ENCODE data around the gene DCTPP1. TPM values are rescaled to one million over a fixed set of nuclear protein-coding genes. Genes with fewer than 3 reads are reported as not detected.
A peak's percentile ranks its signal among the peaks of the same experiment; 100 is the strongest.

Gene DCTPP1
- total and polyA plus RNA-seq, 2 of the 13 experiments (the other 11 are each of a cell fraction or from before 2014, with no cell fraction given) = 54.8 to 74.4 TPM

GRCh38 chr16:30401768-30402425, 27.9 kb downstream of the DCTPP1 start (continued):
- no peak for TF ChIP-seq BCL3 (CRISPR knock-in tag; IDR thresholded peaks at IDR 0.05)
- TF ChIP-seq GFI1 (CRISPR knock-in tag; IDR thresholded peaks at IDR 0.05; ENCODE audit: borderline replicate concordance) = no peak
- TF ChIP-seq PCBP2 (optimal IDR thresholded peaks at IDR 0.05; ENCODE audit: low read depth, low read length, poor library complexity, severe bottlenecking) = no peak
- no peak for TF ChIP-seq ISX (CRISPR knock-in tag; conservative IDR thresholded peaks at IDR 0.05)
- peak; percentile 69; the same call in 1 of the 2 replicates for TF ChIP-seq ZKSCAN5 (CRISPR knock-in tag; IDR thresholded peaks at IDR 0.05)
- TF ChIP-seq, protein P1, sequence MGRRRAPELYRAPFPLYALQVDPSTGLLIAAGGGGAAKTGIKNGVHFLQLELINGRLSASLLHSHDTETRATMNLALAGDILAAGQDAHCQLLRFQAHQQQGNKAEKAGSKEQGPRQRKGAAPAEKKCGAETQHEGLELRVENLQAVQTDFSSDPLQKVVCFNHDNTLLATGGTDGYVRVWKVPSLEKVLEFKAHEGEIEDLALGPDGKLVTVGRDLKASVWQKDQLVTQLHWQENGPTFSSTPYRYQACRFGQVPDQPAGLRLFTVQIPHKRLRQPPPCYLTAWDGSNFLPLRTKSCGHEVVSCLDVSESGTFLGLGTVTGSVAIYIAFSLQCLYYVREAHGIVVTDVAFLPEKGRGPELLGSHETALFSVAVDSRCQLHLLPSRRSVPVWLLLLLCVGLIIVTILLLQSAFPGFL (CRISPR knock-in tag; IDR thresholded peaks at IDR 0.05) = no peak
- no peak; the same call in 1 of the 2 replicates for TF ChIP-seq ZNF558 (CRISPR knock-in tag; IDR thresholded peaks at IDR 0.05; ENCODE audit: borderline replicate concordance)
- 0 out of 2 replicates have a peak, but pooled peaks have one; percentile 56 for TF ChIP-seq ZMYM4 (CRISPR knock-in tag; IDR thresholded peaks at IDR 0.05)
- peak; percentile 53; the same call in 1 of the 2 replicates for TF ChIP-seq CREM (IDR thresholded peaks at IDR 0.05)
- TF ChIP-seq CREM (CRISPR knock-in tag; IDR thresholded peaks at IDR 0.05) = no peak
- no peak for TF ChIP-seq ZNF83 (CRISPR knock-in tag; IDR thresholded peaks at IDR 0.05; ENCODE audit: borderline replicate concordance)
- no peak for TF ChIP-seq ZNF879 (CRISPR knock-in tag; IDR thresholded peaks at IDR 0.05)
- 0 out of 2 replicates have a peak, but pooled peaks have one; percentile 67 for TF ChIP-seq ZNF816 (CRISPR knock-in tag; IDR thresholded peaks at IDR 0.05; ENCODE audit: borderline replicate concordance)
- TF ChIP-seq ZNF530 (CRISPR knock-in tag; IDR thresholded peaks at IDR 0.05; ENCODE audit: low read depth) = no peak
- no peak for TF ChIP-seq SP140L (CRISPR knock-in tag; IDR thresholded peaks at IDR 0.05; ENCODE audit: borderline replicate concordance)
- peak; percentile 91 for TF ChIP-seq ZNF629 (CRISPR knock-in tag; conservative IDR thresholded peaks at IDR 0.05)
- peak; percentile 89 for TF ChIP-seq TEAD3 (CRISPR knock-in tag; optimal IDR thresholded peaks at IDR 0.05; ENCODE audit: borderline replicate concordance)
- TF ChIP-seq ZFX (CRISPR knock-in tag; IDR thresholded peaks at IDR 0.05; ENCODE audit: low read depth) = peak; percentile 93
- peak; percentile 91 for TF ChIP-seq GATAD2A (CRISPR knock-in tag; IDR thresholded peaks at IDR 0.05)
- TF ChIP-seq NONO (IDR thresholded peaks at IDR 0.05) = no peak
- TF ChIP-seq NONO (CRISPR knock-in tag; conservative IDR thresholded peaks at IDR 0.05) = peak; percentile 31; the same call in 1 of the 2 replicates
- no peak for TF ChIP-seq MAZ (IDR thresholded peaks at IDR 0.05; ENCODE audit: borderline replicate concordance, low read depth, low read length)
- 0 out of 2 replicates have a peak, but pooled peaks have one; percentile 44 for TF ChIP-seq MAZ (CRISPR knock-in tag; IDR thresholded peaks at IDR 0.05; ENCODE audit: low read depth)
- no peak for TF ChIP-seq RNF219 (CRISPR knock-in tag; IDR thresholded peaks at IDR 0.05)
- TF ChIP-seq KLF6 (CRISPR knock-in tag; IDR thresholded peaks at IDR 0.05) = no peak
- TF ChIP-seq HNF4A (CRISPR knock-in tag; IDR thresholded peaks at IDR 0.05) = peak; percentile 89
- TF ChIP-seq JUNB (CRISPR knock-in tag; IDR thresholded peaks at IDR 0.05; ENCODE audit: borderline replicate concordance) = no peak
- peak; percentile 53; the same call in 1 of the 2 replicates for TF ChIP-seq ZZZ3 (CRISPR knock-in tag; IDR thresholded peaks at IDR 0.05; ENCODE audit: borderline replicate concordance)
- TF ChIP-seq ZNF850 (CRISPR knock-in tag; conservative IDR thresholded peaks at IDR 0.05) = no peak

Data from HepG2 (cell line).